SK-N-SH (cell line): Measurements from ENCODE around the gene BSN. TPM values are rescaled to one million over a fixed set of nuclear protein-coding genes. Genes with fewer than 3 reads are reported as not detected.

Experiments used
- CTCF ChIA-PET: fragments of 300-600, 350-600 bp; formaldehyde crosslinking; extraction: SDS; loops from one replicate; lab custom pipeline; 2021; lab: Yijun Ruan, JAX
- POLR2A ChIA-PET: fragments of 350-600 bp; sonication (Branson Sonifier 250); formaldehyde crosslinking; extraction: SDS; loops from one replicate; lab custom pipeline; 2020; ENCODE audit warnings: antibody characterized with exemption, inconsistent platforms; lab: Yijun Ruan, JAX
- DNase-seq: peaks from one replicate; pipeline ENCODE4 v3.0.0; 2012
- H2AFZ ChIP-seq: fragments of 200-600 bp; sonication (generic); 2 replicates; pipeline ENCODE4 v1.8.1; 2016; ENCODE audit warnings: antibody characterized with exemption, mild to moderate bottlenecking, low read depth
- H3F3A ChIP-seq: fragments of 200-600 bp; sonication (generic); replicated peaks from 2 replicates; pipeline ENCODE3; 2016; ENCODE audit warnings: antibody characterized with exemption, mild to moderate bottlenecking; ENCODE audit not compliant: insufficient read depth
- H3K27ac ChIP-seq, 2 experiments: fragments of 200-500 bp in 1 of 2; fragments of 200-600 bp in 1 of 2; sonication (Bioruptor generic) in 1 of 2; sonication (generic), shearing (Covaris generic) in 1 of 2; 2 replicates each; pipeline versions ENCODE4 v1.5.1 to v1.6.1; 2014 to 2016; ENCODE audit warnings: low read depth in 2 of 2, inconsistent platforms in 1 of 2, low read length in 1 of 2, mild to moderate bottlenecking in 1 of 2, mixed read lengths in 1 of 2
- H3K27me3 ChIP-seq: fragments of 200-600 bp; sonication (generic), shearing (Covaris generic); 2 replicates; pipeline ENCODE4 v1.6.1; 2016; ENCODE audit warnings: mixed run types; ENCODE audit not compliant: insufficient read depth
- H3K36me3 ChIP-seq, 2 experiments: fragments of 200-500 bp in 1 of 2; fragments of 200-600 bp in 1 of 2; sonication (Bioruptor generic) in 1 of 2; sonication (generic) in 1 of 2; replicated peaks in 1 of 2; 2 replicates each; pipeline versions ENCODE3 to v1.5.1; 2014 to 2016; ENCODE audit warnings: low read length in 1 of 2, mild to moderate bottlenecking in 1 of 2; ENCODE audit not compliant: insufficient read depth in 2 of 2, control insufficient read depth in 1 of 2
- H3K4me1 ChIP-seq, 2 experiments: fragments of 200-500 bp in 1 of 2; fragments of 200-600 bp in 1 of 2; sonication (Bioruptor generic) in 1 of 2; sonication (generic), shearing (Covaris generic) in 1 of 2; 2 replicates each; pipeline versions ENCODE4 v1.5.1 to v1.6.1; 2014 to 2016; ENCODE audit warnings: low read depth in 1 of 2, low read length in 1 of 2, mixed run types in 1 of 2; ENCODE audit not compliant: insufficient read depth in 2 of 2, control insufficient read depth in 1 of 2
- H3K4me2 ChIP-seq: fragments of 200-600 bp; sonication (generic), shearing (Covaris generic); 2 replicates; pipeline ENCODE4 v1.6.1; 2017; ENCODE audit warnings: mixed run types
- H3K4me3 ChIP-seq, 2 experiments: fragments of 200-500 bp in 1 of 2; fragments of 200-600 bp in 1 of 2; sonication (Bioruptor generic) in 1 of 2; sonication (generic), shearing (Covaris generic) in 1 of 2; 2 replicates each; pipeline versions ENCODE4 v1.5.1 to v1.8.1; 2014 to 2016; ENCODE audit warnings: low read depth in 2 of 2, inconsistent platforms in 1 of 2, low read length in 1 of 2, mild to moderate bottlenecking in 1 of 2, mixed read lengths in 1 of 2, moderate library complexity in 1 of 2
- H3K79me2 ChIP-seq: fragments of 200-600 bp; sonication (generic); 2 replicates; pipeline ENCODE4 v1.8.1; 2017; ENCODE audit warnings: mild to moderate bottlenecking; ENCODE audit not compliant: insufficient read depth
- H3K9ac ChIP-seq: fragments of 200-600 bp; sonication (generic); 2 replicates; pipeline ENCODE4 v1.6.1; 2017; ENCODE audit warnings: mixed run types
- H3K9me2 ChIP-seq: fragments of 200-600 bp; sonication (generic); 2 replicates; pipeline ENCODE4 v1.6.1; 2017; ENCODE audit warnings: mixed run types
- H3K9me3 ChIP-seq: fragments of 200-600 bp; sonication (generic); 2 replicates; pipeline ENCODE4 v1.6.1; 2017; ENCODE audit warnings: mixed run types, mild to moderate bottlenecking, moderate library complexity
- H4K20me1 ChIP-seq: fragments of 200-600 bp; sonication (generic); 2 replicates; pipeline ENCODE4 v1.6.1; 2017; ENCODE audit warnings: mild to moderate bottlenecking, mixed run types; ENCODE audit not compliant: insufficient read depth
- CHD2 ChIP-seq: fragments of 150-350 bp; IDR thresholded peaks from 2 replicates; pipeline ENCODE4 v1.6.1; 2018; ENCODE audit warnings: low read length; ENCODE audit not compliant: partially characterized antibody
- EP300 ChIP-seq, 2 experiments: IDR thresholded peaks; 2 replicates each; pipeline versions ENCODE4 v1.4.0 to v1.6.1; 2012; ENCODE audit warnings: borderline replicate concordance in 1 of 2, low read depth in 1 of 2, low read length in 1 of 2
- FOXJ3 ChIP-seq: sonication (generic); formaldehyde crosslinking; IDR thresholded peaks from 2 replicates; pipeline ENCODE4 v1.5.1; 2020; ENCODE audit warnings: mild to moderate bottlenecking, missing genetic modification reagents
- MEF2A ChIP-seq: IDR thresholded peaks from 2 replicates; pipeline ENCODE4 v1.4.0; 2012; ENCODE audit warnings: low read depth, borderline replicate concordance
- POLR2AphosphoS5 ChIP-seq: IDR thresholded peaks from 2 replicates; pipeline ENCODE4 v1.6.1; 2012; ENCODE audit warnings: low read depth, low read length
- SMC3 ChIP-seq: IDR thresholded peaks from 2 replicates; pipeline ENCODE4 v1.6.1; 2012; ENCODE audit warnings: low read depth, low read length, improper control_type of control experiment
- TAF1 ChIP-seq: IDR thresholded peaks from 2 replicates; pipeline ENCODE4 v1.6.1; 2012; ENCODE audit warnings: low read depth, mild to moderate bottlenecking, low read length, moderate library complexity, borderline replicate concordance
- TEAD4 ChIP-seq: IDR thresholded peaks from 2 replicates; pipeline ENCODE4 v1.4.0; 2012; ENCODE audit warnings: mild to moderate bottlenecking, borderline replicate concordance; ENCODE audit not compliant: insufficient read depth
- YY1 ChIP-seq: IDR thresholded peaks from 2 replicates; pipeline ENCODE4 v1.4.0; 2012; ENCODE audit warnings: low read depth, mild to moderate bottlenecking
- WGBS: methylation state at CpG from one replicate; pipeline ENCODE4 v1.1.6; 2017; ENCODE audit warnings: low lambda C conversion rate; 5-methylcytosine and 5-hydroxymethylcytosine counted together
- polyA plus RNA-seq, 3 experiments: library from polyadenylated mRNA; depleted of rRNA; stranded (reverse); fragments of >200 nt; gene quantifications; 2 replicates each; pipeline ENCODE4 v1.2.3, GENCODE V29; 2012
- TF ChIP-seq, protein P1 (sequence below): IDR thresholded peaks from 2 replicates; pipeline ENCODE4 v1.6.1; 2012; ENCODE audit warnings: mild to moderate bottlenecking, low read depth, low read length, moderate library complexity
- TF ChIP-seq, protein P2 (sequence below): IDR thresholded peaks from 2 replicates; pipeline ENCODE4; 2012

Gene BSN
- polyA plus RNA-seq, 1 of the 3 experiments (the other 2 are of a cell fraction) = 0.07 TPM

DNA sequence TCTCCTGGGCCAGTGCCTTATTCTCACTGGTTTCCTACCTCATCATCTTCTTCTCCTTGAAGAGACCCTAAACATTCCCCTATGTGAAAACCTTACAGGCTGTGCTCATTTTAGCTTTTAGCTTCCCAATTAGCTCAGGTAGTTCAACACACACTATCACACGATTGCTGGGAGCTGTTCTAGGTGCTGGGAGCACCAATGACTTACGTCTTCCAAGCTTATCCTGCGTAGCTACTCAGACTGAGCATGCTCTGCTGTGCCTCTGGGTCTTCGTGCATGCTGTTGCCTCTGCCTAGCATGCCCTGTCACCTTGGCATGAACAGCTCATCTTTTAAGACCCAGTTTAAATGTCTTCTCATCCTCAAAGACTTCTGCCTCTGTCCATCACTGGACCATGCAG lies 64.1 kb downstream of the BSN start:
- no peaks in the 10 kb centered on the region for H3K36me3 ChIP-seq
- H3K9me2 ChIP-seq = no peaks in the 10 kb centered on the region
- no peak overlapping the region for H3K27ac ChIP-seq
- no peaks in the 10 kb centered on the region for H3K9me3 ChIP-seq
- no peaks in the 10 kb centered on the region for H4K20me1 ChIP-seq
- H2AFZ ChIP-seq = no peak overlapping the region
- peaks cover 3 to 8% of the 10 kb centered on the region in 2 experiments; a peak in 1 of 4 replicates for H3K4me1 ChIP-seq
- DNase-seq = no peak
- H3K4me2 ChIP-seq = no peak overlapping the region
- 79% methylated on average over 3 of the region's 4 CpGs for WGBS
- no peak for TF ChIP-seq CHD2
- no peak for TF ChIP-seq SMC3
- TF ChIP-seq, protein P1, sequence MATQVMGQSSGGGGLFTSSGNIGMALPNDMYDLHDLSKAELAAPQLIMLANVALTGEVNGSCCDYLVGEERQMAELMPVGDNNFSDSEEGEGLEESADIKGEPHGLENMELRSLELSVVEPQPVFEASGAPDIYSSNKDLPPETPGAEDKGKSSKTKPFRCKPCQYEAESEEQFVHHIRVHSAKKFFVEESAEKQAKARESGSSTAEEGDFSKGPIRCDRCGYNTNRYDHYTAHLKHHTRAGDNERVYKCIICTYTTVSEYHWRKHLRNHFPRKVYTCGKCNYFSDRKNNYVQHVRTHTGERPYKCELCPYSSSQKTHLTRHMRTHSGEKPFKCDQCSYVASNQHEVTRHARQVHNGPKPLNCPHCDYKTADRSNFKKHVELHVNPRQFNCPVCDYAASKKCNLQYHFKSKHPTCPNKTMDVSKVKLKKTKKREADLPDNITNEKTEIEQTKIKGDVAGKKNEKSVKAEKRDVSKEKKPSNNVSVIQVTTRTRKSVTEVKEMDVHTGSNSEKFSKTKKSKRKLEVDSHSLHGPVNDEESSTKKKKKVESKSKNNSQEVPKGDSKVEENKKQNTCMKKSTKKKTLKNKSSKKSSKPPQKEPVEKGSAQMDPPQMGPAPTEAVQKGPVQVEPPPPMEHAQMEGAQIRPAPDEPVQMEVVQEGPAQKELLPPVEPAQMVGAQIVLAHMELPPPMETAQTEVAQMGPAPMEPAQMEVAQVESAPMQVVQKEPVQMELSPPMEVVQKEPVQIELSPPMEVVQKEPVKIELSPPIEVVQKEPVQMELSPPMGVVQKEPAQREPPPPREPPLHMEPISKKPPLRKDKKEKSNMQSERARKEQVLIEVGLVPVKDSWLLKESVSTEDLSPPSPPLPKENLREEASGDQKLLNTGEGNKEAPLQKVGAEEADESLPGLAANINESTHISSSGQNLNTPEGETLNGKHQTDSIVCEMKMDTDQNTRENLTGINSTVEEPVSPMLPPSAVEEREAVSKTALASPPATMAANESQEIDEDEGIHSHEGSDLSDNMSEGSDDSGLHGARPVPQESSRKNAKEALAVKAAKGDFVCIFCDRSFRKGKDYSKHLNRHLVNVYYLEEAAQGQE = peak; percentile 81; the same call in 1 of the 2 replicates
- TF ChIP-seq MEF2A = no peak
- TF ChIP-seq EP300 (IDR thresholded peaks at IDR 0.05; ENCODE audit: borderline replicate concordance in 1 of 2, low read depth in 1 of 2, low read length in 1 of 2) = no peak
- TF ChIP-seq, protein P2, sequence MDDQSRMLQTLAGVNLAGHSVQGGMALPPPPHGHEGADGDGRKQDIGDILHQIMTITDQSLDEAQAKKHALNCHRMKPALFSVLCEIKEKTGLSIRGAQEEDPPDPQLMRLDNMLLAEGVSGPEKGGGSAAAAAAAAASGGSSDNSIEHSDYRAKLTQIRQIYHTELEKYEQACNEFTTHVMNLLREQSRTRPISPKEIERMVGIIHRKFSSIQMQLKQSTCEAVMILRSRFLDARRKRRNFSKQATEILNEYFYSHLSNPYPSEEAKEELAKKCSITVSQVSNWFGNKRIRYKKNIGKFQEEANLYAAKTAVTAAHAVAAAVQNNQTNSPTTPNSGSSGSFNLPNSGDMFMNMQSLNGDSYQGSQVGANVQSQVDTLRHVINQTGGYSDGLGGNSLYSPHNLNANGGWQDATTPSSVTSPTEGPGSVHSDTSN = no peak
- TF ChIP-seq POLR2AphosphoS5 = no peak
- no peak for TF ChIP-seq TEAD4
- no peaks in the 10 kb centered on the region for H3K79me2 ChIP-seq
- CTCF ChIA-PET = no interaction called here
- H3K9ac ChIP-seq = no peak overlapping the region
- peaks cover 26% of the 10 kb centered on the region; the same call in 1 of the 2 replicates for H3K27me3 ChIP-seq
- no peaks in the 10 kb centered on the region for H3F3A ChIP-seq
- POLR2A ChIA-PET = no interaction called here
- no peak overlapping the region for H3K4me3 ChIP-seq

DNA sequence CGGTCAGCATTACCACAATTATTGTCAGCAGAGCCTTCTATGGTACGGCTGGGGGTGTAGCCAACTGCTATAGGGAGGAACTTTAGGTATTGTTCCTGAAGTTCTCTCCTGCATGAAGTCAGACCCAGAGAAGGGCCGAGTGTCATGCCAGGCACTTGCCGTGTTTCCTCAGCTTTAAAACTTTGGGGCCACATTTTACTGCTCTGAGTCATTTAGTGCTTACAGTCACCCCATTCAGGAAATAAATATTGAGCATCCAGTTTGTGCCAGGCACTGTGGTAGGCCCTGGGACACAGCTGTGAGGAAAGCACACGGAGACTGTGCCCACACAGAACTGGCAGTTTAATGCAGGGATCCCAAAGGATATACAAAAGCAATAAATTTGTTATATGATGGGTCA lies 65.4 kb downstream of the BSN start:
- no peak overlapping the region for H2AFZ ChIP-seq
- H3K9ac ChIP-seq = no peak overlapping the region
- no peaks in the 10 kb centered on the region for H3K79me2 ChIP-seq
- POLR2A ChIA-PET = no interaction called here
- DNase-seq = no peak
- H3K27me3 ChIP-seq = peaks cover 26% of the 10 kb centered on the region; the same call in 1 of the 2 replicates
- TF ChIP-seq FOXJ3 (CRISPR knock-in tag) (no peak), TAF1 (no peak), CHD2 (no peak), YY1 (no peak)
- H3K4me1 ChIP-seq = peaks cover 3 to 8% of the 10 kb centered on the region in 2 experiments; a peak in 1 of 4 replicates
- H4K20me1 ChIP-seq = no peaks in the 10 kb centered on the region
- H3K9me2 ChIP-seq = no peaks in the 10 kb centered on the region
- H3K4me3 ChIP-seq = no peak overlapping the region
- H3K9me3 ChIP-seq = no peaks in the 10 kb centered on the region
- H3F3A ChIP-seq = no peaks in the 10 kb centered on the region
- 60% methylated on average over 4 of the region's 5 CpGs for WGBS
- no peak overlapping the region for H3K27ac ChIP-seq
- H3K36me3 ChIP-seq = no peaks in the 10 kb centered on the region
- H3K4me2 ChIP-seq = no peak overlapping the region
- CTCF ChIA-PET = interaction anchor here (0.9 kb wide), 1 partner anchor 80 kb away, joined by 3 read pairs; no protein-coding TSS in a partner anchor
